ENCODE results near the gene SLC46A1. TPM values are rescaled to one million over a fixed set of nuclear protein-coding genes. Genes with fewer than 3 reads are reported as not detected.

Gene SLC46A1
- total and polyA plus RNA-seq, 2 experiments from 2014 or later, result 3.3 to 12.5 TPM

GRCh38 chr17:28397275-28397674 lies 8.7 kb downstream of the SLC46A1 start:
- Histone ChIP-seq H3K27me3 (ENCODE audit: insufficient read depth) (no peaks in the 10 kb centered on the region; the same call in 1 of the 2 replicates), H3K4me1 (ENCODE audit: insufficient read depth) (peaks cover 8% of the 10 kb centered on the region), H3K4me2 (no peak overlapping the region), H2AFZ (no peak overlapping the region), H4K20me1 (replicated peaks; ENCODE audit: insufficient read depth) (no peaks in the 10 kb centered on the region; the same call in 1 of the 2 replicates), H3K36me3 (ENCODE audit: insufficient read depth) (no peaks in the 10 kb centered on the region), H3K4me3 (no peak overlapping the region), H3K9me2 (ENCODE audit: insufficient read depth) (no peaks in the 10 kb centered on the region), H3F3A (replicated peaks; ENCODE audit: low read depth) (no peaks in the 10 kb centered on the region), H3K79me2 (replicated peaks; ENCODE audit: insufficient read depth) (no peaks in the 10 kb centered on the region), H3K27ac (ENCODE audit: low read depth) (no peak overlapping the region)
- Mint-ChIP-seq H3K4me1 (peaks cover 18% of the 10 kb centered on the region), H3K27ac (no peak overlapping the region), H3K9me3 (no peaks in the 10 kb centered on the region), H3K27me3 (ENCODE audit: insufficient read depth, low read depth, poor library complexity) (peaks cover 14% of the 10 kb centered on the region), H3K36me3 (ENCODE audit: low read depth) (peaks cover 8% of the 10 kb centered on the region; the same call in 2 of the 3 replicates), H3K4me3 (no peak overlapping the region)
- DNase-seq (ENCODE audit: low spot score), result no peak
- TF ChIP-seq CTCF (conservative IDR thresholded peaks at IDR 0.05; ENCODE audit: low read depth in 2 of 2) (no peak), ZNF114 (CRISPR knock-in tag; IDR thresholded peaks at IDR 0.05) (no peak), ETS1 (IDR thresholded peaks at IDR 0.05) (no peak), REST (IDR thresholded peaks at IDR 0.05; ENCODE audit: unreplicated experiment) (no peak), ZNF331 (CRISPR knock-in tag; IDR thresholded peaks at IDR 0.05; ENCODE audit: low read depth) (no peak), EZH2 (IDR thresholded peaks at IDR 0.05; ENCODE audit: low read depth, unreplicated experiment) (no peak), JUNB (IDR thresholded peaks at IDR 0.05; ENCODE audit: unreplicated experiment) (no peak), STAT1 (IDR thresholded peaks at IDR 0.05; ENCODE audit: unreplicated experiment) (no peak)
- no peak for ATAC-seq

GRCh38 chr17:28396635-28397239 lies 9.3 kb downstream of the SLC46A1 start:
- Histone ChIP-seq H3K4me2 (no peak overlapping the region), H4K20me1 (replicated peaks; ENCODE audit: insufficient read depth) (no peaks in the 10 kb centered on the region; the same call in 1 of the 2 replicates), H3F3A (replicated peaks; ENCODE audit: low read depth) (no peaks in the 10 kb centered on the region), H3K27me3 (ENCODE audit: insufficient read depth) (no peaks in the 10 kb centered on the region; the same call in 1 of the 2 replicates), H3K9me2 (ENCODE audit: insufficient read depth) (no peaks in the 10 kb centered on the region), H3K4me1 (ENCODE audit: insufficient read depth) (peaks cover 3% of the 10 kb centered on the region; the same call in 1 of the 2 replicates), H3K36me3 (ENCODE audit: insufficient read depth) (no peaks in the 10 kb centered on the region), H2AFZ (no peak overlapping the region), H3K27ac (ENCODE audit: low read depth) (no peak overlapping the region), H3K4me3 (no peak overlapping the region), H3K79me2 (replicated peaks; ENCODE audit: insufficient read depth) (no peaks in the 10 kb centered on the region)
- peak; percentile 22 for DNase-seq (ENCODE audit: low spot score)
- peaks cover 13% of the 10 kb centered on the region for H3K4me1 Mint-ChIP-seq
- no peak overlapping the region for H3K4me3 Mint-ChIP-seq
- ATAC-seq, result peak; percentile 60
- peaks cover 10% of the 10 kb centered on the region for H3K27me3 Mint-ChIP-seq (ENCODE audit: insufficient read depth, low read depth, poor library complexity)
- no peaks in the 10 kb centered on the region for H3K9me3 Mint-ChIP-seq
- H3K27ac Mint-ChIP-seq, result no peak overlapping the region
- H3K36me3 Mint-ChIP-seq (ENCODE audit: low read depth), result peaks cover 4% of the 10 kb centered on the region; the same call in 2 of the 3 replicates
- TF ChIP-seq ZNF331 (CRISPR knock-in tag; IDR thresholded peaks at IDR 0.05; ENCODE audit: low read depth) (no peak), JUNB (IDR thresholded peaks at IDR 0.05; ENCODE audit: unreplicated experiment) (no peak), STAT1 (IDR thresholded peaks at IDR 0.05; ENCODE audit: unreplicated experiment) (no peak), CTCF (conservative IDR thresholded peaks at IDR 0.05; ENCODE audit: low read depth in 2 of 2) (no peak), CREB1 (CRISPR knock-in tag; IDR thresholded peaks at IDR 0.05; ENCODE audit: low read depth) (no peak), ETS1 (IDR thresholded peaks at IDR 0.05) (no peak), EZH2 (IDR thresholded peaks at IDR 0.05; ENCODE audit: low read depth, unreplicated experiment) (no peak)

Data from GM23338 (cell line).